MCF 10A (cell line): ENCODE data around the gene GUCA2A. TPM values are rescaled to one million over a fixed set of nuclear protein-coding genes. Genes with fewer than 3 reads are reported as not detected.

Source experiments
- BruUV-seq: library from RNA; stranded (reverse); fragments of 400-500 nt; replicated peaks from 2 replicates; lab custom pipeline; 2021; lab: Mats Ljungman, UMichigan
- CTCF ChIA-PET: fragments of 300-600 bp; sonication (Branson Sonifier 250); formaldehyde crosslinking; extraction: SDS; loops from one replicate; lab custom pipeline; 2021; ENCODE audit warnings: antibody characterized with exemption, inconsistent platforms; lab: Yijun Ruan, JAX
- POLR2A ChIA-PET: fragments of 300-600, 350-650 bp; sonication (Branson Sonifier 250); formaldehyde crosslinking; extraction: SDS; loops from one replicate; lab custom pipeline; 2020; ENCODE audit warnings: antibody characterized with exemption, inconsistent platforms; lab: Yijun Ruan, JAX
- DNase-seq: peaks from one replicate; pipeline ENCODE4 v3.0.0-alpha.2; 2018; ENCODE audit not compliant: unreplicated experiment
- H3K27ac Mint-ChIP-seq: one replicate; pipeline ENCODE4 v1.8.0; 2022; ENCODE audit warnings: mild to moderate bottlenecking, low read depth, mixed read lengths; ENCODE audit not compliant: unreplicated experiment
- H3K27me3 Mint-ChIP-seq: one replicate; pipeline ENCODE4 v1.8.0; 2022; ENCODE audit warnings: mixed read lengths; ENCODE audit not compliant: insufficient read depth, unreplicated experiment
- H3K36me3 Mint-ChIP-seq: one replicate; pipeline ENCODE4 v1.8.0; 2022; ENCODE audit warnings: mild to moderate bottlenecking, moderate library complexity, mixed read lengths; ENCODE audit not compliant: insufficient read depth, unreplicated experiment
- H3K4me1 Mint-ChIP-seq: one replicate; pipeline ENCODE4 v1.8.0; 2022; ENCODE audit warnings: mixed read lengths; ENCODE audit not compliant: insufficient read depth, unreplicated experiment
- H3K4me3 Mint-ChIP-seq: one replicate; pipeline ENCODE4 v1.8.0; 2022; ENCODE audit warnings: mild to moderate bottlenecking, moderate library complexity, mixed read lengths; ENCODE audit not compliant: unreplicated experiment
- H3K9me3 Mint-ChIP-seq: one replicate; pipeline ENCODE4 v1.8.0; 2022; ENCODE audit warnings: mixed read lengths; ENCODE audit not compliant: unreplicated experiment
- intact Hi-C: fragments of 100-400 bp; cut with micrococcal nuclease; formaldehyde crosslinking; loops from 2 replicates; pipeline ENCODE4 v1.14.1; 2022
- total RNA-seq: library from RNA; stranded (reverse); gene quantifications from 2 replicates; pipeline ENCODE4 v1.2.3, GENCODE V29; 2022
- TF ChIP-seq, protein P1 (sequence below): fragments of 200-600 bp; IDR thresholded peaks from one replicate; pipeline ENCODE4 v1.8.0; 2022; ENCODE audit warnings: antibody characterized with exemption, mild to moderate bottlenecking; ENCODE audit not compliant: unreplicated experiment

Gene GUCA2A
- total RNA-seq, 1 experiment from 2014 or later = not detected

DNA sequence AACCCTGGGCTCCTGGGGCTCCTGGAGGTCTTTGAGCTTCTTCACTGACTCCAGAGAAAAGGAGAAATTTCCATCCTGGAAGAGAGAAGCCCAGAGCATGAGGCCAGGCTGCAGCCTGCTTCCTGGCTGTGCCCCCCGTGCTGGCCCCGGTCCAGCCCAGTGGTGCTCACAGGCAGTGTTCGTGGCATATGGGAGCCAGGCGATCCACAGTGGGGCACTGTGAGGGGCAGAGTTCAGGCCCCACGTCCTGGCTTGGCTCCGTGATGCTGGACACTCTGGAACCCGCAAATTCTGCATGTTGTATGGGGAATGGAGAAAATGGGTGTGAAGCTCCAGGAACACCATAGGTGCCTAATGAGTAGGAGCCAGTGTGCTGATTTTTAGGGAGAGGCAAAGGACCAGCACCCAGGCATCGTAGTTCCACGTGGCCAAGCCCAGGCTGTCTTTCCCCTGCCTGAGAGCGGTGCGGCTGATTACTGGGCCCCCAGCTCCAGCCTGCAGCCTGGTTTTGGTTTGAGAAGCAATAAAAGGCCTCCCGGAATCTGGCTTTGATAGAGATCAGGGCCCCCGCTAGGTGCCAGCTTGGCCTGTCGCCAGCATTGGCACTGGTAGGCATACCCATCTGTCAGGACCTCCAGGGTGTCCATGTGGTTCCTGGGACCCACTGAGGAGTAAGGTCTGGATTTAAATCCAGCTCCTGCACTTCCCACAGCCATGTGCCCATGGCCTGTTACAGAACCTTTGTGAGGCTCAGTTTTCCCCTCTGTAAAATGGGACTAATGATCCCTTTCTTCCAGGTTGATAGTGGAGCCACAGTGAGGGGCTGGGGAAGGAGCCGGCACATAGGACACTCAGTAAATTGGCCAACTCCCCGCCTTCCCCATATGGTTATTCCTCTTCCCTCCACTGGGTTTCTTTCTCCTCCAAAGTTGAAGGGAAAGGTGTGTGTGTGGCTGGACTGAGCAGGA lies 725 bp downstream of the GUCA2A start:
- no peak overlapping the region for H3K4me3 Mint-ChIP-seq
- H3K27ac Mint-ChIP-seq = no peak overlapping the region
- intact Hi-C loops = no loop called here
- TF ChIP-seq, protein P1, sequence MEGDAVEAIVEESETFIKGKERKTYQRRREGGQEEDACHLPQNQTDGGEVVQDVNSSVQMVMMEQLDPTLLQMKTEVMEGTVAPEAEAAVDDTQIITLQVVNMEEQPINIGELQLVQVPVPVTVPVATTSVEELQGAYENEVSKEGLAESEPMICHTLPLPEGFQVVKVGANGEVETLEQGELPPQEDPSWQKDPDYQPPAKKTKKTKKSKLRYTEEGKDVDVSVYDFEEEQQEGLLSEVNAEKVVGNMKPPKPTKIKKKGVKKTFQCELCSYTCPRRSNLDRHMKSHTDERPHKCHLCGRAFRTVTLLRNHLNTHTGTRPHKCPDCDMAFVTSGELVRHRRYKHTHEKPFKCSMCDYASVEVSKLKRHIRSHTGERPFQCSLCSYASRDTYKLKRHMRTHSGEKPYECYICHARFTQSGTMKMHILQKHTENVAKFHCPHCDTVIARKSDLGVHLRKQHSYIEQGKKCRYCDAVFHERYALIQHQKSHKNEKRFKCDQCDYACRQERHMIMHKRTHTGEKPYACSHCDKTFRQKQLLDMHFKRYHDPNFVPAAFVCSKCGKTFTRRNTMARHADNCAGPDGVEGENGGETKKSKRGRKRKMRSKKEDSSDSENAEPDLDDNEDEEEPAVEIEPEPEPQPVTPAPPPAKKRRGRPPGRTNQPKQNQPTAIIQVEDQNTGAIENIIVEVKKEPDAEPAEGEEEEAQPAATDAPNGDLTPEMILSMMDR = no peak
- no peak for DNase-seq
- POLR2A ChIA-PET = interaction anchor here (1.1 kb wide), 1 partner anchor 10 kb away, joined by 8 read pairs; no protein-coding TSS in a partner anchor
- BruUV-seq = no TSS peak
- CTCF ChIA-PET = interaction anchor here (0.7 to 3.1 kb wide), 4 partner anchors 10 to 62 kb away, joined by 3 to 22 read pairs (median 7); no protein-coding TSS in a partner anchor
- peaks cover 30% of the 10 kb centered on the region for H3K27me3 Mint-ChIP-seq
- H3K4me1 Mint-ChIP-seq = peaks cover 17% of the 10 kb centered on the region
- no peaks in the 10 kb centered on the region for H3K36me3 Mint-ChIP-seq
- H3K9me3 Mint-ChIP-seq = peaks cover 17% of the 10 kb centered on the region

DNA sequence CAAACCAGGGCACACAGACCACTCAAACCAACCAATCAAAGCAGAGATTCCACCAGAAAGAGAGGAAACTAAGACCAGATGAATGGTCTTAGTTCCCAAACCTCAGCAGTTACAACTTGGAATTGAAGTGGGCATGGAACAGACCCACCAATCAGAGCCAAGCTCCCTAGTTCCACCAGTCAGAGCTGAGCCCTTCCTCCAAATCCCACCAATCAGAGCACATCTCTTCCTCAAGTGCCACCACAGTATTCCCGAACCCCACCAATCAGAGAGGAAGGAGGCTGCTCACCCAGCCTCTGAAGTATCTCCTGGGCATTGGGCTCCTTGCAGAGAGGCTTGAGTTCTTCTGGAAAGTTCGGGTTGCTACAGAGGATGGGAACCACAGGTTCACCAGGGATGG lies 1.4 kb downstream of the GUCA2A start:
- no peak overlapping the region for H3K27ac Mint-ChIP-seq
- BruUV-seq = no TSS peak
- H3K9me3 Mint-ChIP-seq = peaks cover 17% of the 10 kb centered on the region
- DNase-seq = no peak
- H3K4me1 Mint-ChIP-seq = peaks cover 17% of the 10 kb centered on the region
- ChIA-PET POLR2A (interaction anchor here (1.1 kb wide), 1 partner anchor 10 kb away, joined by 8 read pairs; no protein-coding TSS in a partner anchor), CTCF (interaction anchor here (1.8 to 3.1 kb wide), 2 partner anchors 10 to 16 kb away, joined by 10 to 22 read pairs; no protein-coding TSS in a partner anchor)
- peaks cover 30% of the 10 kb centered on the region for H3K27me3 Mint-ChIP-seq
- no peak overlapping the region for H3K4me3 Mint-ChIP-seq
- TF ChIP-seq, protein P1 = no peak
- intact Hi-C loops = no loop called here
- no peaks in the 10 kb centered on the region for H3K36me3 Mint-ChIP-seq

DNA sequence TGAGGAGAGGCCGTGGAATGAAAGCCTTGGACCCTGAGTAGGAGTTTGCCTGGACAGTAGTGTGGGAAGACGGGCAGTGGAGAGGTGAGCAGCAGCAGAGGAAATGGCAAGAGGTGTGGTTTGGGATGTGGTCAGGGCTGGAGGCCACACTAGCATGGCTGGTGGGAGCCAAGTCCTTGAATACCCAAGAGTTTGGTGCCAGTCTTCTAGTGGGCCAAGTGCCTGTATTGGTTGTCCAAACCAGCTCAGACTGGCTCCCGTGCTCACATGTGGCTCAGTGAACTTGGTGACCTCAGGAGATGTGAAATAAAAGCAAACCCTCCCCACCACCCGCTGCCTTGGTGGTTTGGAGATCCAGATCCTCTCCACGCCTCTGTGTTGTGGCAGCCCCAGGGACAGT lies 2.4 kb downstream of the GUCA2A start:
- CTCF ChIA-PET = interaction anchor here (0.6 to 3.1 kb wide), 3 partner anchors 11 to 14 kb away, joined by 3 to 22 read pairs (median 4); no protein-coding TSS in a partner anchor
- intact Hi-C loops = no loop called here

More for the DNA sequence above, 2.4 kb downstream of the GUCA2A start:
- POLR2A ChIA-PET = interaction anchor here (0.7 kb wide), 1 partner anchor 167 kb away, joined by 3 read pairs; no protein-coding TSS in a partner anchor
- Mint-ChIP-seq H3K27me3 (peaks cover 30% of the 10 kb centered on the region), H3K4me3 (no peak overlapping the region), H3K9me3 (peaks cover 17% of the 10 kb centered on the region), H3K4me1 (peaks cover 17% of the 10 kb centered on the region), H3K27ac (no peak overlapping the region), H3K36me3 (no peaks in the 10 kb centered on the region)
- TF ChIP-seq, protein P1 = no peak
- DNase-seq = no peak
- no TSS peak for BruUV-seq
